Skin epidermis (tissue), 12 donors: ENCODE data around the gene L1CAM.
A peak's percentile ranks its signal among the peaks of the same experiment; 100 is the strongest.

Experiments
- H3K27ac ChIP-seq, 21 experiments: fragments of 200-600 bp; sonication (generic) in 11 of 21; one replicate each; pipeline ENCODE4 v1.5.0; 2020; ENCODE audit warnings: mild to moderate bottlenecking in 3 of 21, inconsistent platforms in 2 of 21, moderate library complexity in 2 of 21
- H3K4me3 ChIP-seq, 7 experiments: fragments of 200-600 bp; sonication (generic) in 2 of 7; one replicate each; pipeline ENCODE4 v1.5.0; 2020; ENCODE audit warnings: inconsistent platforms in 2 of 7, mild to moderate bottlenecking in 2 of 7, moderate library complexity in 1 of 7

Gene L1CAM, protein sequence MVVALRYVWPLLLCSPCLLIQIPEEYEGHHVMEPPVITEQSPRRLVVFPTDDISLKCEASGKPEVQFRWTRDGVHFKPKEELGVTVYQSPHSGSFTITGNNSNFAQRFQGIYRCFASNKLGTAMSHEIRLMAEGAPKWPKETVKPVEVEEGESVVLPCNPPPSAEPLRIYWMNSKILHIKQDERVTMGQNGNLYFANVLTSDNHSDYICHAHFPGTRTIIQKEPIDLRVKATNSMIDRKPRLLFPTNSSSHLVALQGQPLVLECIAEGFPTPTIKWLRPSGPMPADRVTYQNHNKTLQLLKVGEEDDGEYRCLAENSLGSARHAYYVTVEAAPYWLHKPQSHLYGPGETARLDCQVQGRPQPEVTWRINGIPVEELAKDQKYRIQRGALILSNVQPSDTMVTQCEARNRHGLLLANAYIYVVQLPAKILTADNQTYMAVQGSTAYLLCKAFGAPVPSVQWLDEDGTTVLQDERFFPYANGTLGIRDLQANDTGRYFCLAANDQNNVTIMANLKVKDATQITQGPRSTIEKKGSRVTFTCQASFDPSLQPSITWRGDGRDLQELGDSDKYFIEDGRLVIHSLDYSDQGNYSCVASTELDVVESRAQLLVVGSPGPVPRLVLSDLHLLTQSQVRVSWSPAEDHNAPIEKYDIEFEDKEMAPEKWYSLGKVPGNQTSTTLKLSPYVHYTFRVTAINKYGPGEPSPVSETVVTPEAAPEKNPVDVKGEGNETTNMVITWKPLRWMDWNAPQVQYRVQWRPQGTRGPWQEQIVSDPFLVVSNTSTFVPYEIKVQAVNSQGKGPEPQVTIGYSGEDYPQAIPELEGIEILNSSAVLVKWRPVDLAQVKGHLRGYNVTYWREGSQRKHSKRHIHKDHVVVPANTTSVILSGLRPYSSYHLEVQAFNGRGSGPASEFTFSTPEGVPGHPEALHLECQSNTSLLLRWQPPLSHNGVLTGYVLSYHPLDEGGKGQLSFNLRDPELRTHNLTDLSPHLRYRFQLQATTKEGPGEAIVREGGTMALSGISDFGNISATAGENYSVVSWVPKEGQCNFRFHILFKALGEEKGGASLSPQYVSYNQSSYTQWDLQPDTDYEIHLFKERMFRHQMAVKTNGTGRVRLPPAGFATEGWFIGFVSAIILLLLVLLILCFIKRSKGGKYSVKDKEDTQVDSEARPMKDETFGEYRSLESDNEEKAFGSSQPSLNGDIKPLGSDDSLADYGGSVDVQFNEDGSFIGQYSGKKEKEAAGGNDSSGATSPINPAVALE

DNA sequence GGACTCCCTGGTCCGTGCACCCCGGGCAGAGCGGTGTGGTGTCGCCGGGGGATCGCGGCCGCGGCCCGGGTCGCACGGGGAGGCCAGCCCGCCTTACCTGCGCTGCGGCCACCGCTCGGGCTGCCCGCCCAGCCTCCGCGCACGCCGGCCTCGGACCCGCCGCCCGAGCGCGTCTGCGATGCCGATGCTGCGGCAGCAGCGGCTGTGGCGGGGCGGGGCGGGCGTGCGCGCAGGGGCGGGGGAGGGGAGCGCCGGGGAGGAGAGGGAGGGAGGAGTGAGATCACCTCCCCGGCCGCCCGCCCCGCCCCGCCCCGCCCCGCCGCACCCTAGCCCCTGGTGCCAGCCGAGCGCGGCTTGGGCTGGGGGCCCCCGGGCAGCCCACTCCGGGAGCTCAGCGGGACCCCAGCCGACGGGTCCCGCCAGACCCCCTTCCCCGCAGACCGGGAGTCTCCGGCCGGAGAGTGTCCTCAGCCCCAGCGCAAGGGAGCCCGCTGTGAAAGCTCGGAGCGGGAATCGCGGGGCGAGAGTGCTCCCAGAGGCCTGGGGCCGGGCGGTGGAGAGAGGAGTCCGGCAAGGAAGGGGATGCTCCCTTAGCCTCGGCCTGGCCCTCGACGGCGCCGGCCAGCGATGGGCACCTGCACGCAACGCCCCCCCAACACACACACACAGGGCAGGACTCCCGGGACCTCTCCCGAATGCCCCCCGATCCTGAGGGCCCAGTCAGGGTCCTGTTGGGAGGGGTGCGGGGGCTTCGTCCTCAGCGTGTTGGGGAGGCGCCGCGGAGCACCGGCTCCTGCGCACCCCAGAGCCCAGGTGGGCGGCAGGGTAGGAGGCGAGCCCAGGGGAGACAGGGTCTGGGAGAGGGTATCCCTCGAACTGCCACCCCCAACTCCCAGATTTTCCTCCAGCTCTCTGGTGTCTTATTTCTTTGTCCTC is at the start of gene L1CAM:
TSS of gene L1CAM (minus strand) at position 206 of the 936 bp plus-strand sequence. CDS start 10,337 bp downstream, outside the sequence.
- H3K4me3 ChIP-seq, result peak within 1 kb of the TSS in 3 of 7 experiments; percentile 11 to 27 (median 14)
- H3K27ac ChIP-seq, result no peak within 1 kb of the TSS

DNA sequence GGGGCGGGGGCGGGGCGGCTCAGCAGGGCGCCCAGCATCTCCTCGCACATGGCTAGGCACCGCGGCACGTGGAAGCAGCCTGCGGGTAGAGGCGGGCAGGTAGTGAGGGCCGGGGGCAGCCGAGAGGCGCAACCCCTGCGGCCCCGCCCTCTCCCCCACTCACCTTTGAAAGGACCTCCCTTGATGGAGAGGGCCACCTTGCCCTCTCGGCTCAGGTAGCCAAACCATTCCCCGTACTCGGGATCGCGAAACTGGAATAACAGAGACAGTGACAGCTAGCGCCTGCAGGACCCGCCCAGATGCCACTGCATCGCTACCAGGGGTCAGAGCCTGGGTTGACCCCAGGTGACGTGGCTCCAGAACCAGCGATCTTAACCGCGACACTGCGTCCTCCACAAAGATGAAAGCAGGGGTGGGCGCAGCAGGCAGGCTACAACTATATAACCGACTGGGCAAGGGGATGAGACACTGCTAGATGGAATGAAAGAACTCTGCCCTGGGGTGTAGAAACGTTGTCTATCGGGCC is 49.4 kb upstream of the L1CAM start:
- peak overlapping the region in 7 of 21 experiments; percentile 44 to 87 (median 66) for H3K27ac ChIP-seq
- H3K4me3 ChIP-seq, result peak overlapping the region; percentile 38 to 71 (median 63)

DNA sequence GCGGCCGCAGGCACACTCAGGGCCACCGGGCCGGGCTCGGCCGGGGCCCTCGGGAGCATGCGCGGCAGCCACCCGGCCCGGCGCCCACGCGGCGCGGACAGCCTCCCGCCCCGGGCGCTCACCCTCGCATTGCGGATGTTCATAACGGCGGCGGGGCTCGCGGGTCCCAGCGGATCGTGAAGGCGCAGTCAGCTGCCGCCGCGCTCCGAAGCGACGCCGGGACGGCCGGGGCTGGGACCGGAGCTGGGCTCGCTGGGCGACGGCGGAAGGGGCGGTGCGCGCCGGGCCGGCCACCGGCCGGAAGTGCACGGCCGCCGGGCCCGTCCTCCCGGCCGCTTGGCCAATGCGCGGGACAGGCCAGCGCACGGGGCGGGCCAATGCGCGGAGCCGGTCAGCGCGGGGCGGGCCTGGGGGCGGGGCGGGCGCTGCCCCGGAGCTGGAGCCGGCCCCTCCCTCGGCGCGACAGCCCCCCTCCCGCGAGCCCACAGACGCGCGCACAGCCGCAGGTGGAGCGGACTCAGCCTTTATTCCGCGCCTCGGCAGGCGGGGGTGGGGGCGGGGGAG is 48.9 kb upstream of the L1CAM start, which contains the start of gene NAA10:
TSS of gene NAA10 (minus strand) at position 276 of the 564 bp plus-strand sequence. CDS start at position 143, 133 bp downstream.
- Histone ChIP-seq H3K27ac (peak within 1 kb of the TSS in 20 of 21 experiments; percentile 13 to 87 (median 76)), H3K4me3 (peak within 1 kb of the TSS; percentile 52 to 71 (median 68))

DNA sequence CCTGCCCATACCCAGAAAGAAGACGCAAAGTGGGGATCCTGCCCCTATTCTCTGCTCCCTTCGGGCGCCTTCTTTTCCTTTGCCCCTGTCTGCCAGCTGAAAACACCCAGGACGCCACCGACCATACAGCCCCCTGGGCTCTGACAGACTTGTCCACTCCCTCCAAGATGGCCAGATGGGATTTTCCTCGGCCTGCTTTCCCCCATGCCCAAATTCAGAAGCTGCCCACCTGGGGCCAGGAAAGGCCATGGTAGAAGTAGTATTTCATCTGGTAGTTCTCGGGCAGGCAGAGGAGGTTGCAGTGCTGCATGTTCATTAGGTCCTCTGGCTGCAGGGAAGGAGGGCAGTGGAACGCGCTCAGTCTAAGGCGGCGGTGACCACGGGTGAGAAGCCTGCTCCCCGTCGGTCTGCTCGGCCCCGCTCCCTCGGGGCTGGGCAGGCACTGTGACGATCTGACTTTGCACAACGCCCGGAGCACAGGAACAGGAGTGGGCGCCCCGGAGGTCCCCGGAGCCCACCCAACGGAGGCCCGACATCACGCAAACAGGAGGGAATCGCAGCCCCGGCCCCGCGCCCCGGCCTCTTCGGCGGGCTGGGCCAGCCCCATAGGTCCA is 48.3 kb upstream of the L1CAM start:
- peak overlapping the region in 20 of 21 experiments; percentile 13 to 87 (median 76) for H3K27ac ChIP-seq
- H3K4me3 ChIP-seq, result peak overlapping the region; percentile 52 to 71 (median 68)

DNA sequence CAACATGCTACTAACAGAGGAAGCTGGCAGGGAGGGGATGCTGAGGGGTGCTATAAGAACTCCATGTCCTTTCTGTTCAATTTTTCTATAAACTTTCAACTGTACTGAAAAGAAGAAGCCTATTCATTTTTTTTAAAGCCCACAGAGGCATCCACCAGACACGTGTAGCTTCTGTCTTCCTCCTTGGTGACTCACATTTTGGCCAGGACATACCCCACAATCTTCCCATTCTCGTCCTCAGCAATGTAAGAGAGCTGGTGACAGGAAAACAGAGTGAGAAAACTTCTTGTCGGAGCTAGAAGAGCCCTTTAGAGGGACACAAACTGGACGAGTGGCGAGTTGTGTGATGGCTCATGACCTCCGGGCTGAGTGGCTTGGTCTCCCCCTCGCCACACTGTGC is 47.8 kb upstream of the L1CAM start:
- peak overlapping the region in 15 of 21 experiments; percentile 44 to 87 (median 78) for H3K27ac ChIP-seq

DNA sequence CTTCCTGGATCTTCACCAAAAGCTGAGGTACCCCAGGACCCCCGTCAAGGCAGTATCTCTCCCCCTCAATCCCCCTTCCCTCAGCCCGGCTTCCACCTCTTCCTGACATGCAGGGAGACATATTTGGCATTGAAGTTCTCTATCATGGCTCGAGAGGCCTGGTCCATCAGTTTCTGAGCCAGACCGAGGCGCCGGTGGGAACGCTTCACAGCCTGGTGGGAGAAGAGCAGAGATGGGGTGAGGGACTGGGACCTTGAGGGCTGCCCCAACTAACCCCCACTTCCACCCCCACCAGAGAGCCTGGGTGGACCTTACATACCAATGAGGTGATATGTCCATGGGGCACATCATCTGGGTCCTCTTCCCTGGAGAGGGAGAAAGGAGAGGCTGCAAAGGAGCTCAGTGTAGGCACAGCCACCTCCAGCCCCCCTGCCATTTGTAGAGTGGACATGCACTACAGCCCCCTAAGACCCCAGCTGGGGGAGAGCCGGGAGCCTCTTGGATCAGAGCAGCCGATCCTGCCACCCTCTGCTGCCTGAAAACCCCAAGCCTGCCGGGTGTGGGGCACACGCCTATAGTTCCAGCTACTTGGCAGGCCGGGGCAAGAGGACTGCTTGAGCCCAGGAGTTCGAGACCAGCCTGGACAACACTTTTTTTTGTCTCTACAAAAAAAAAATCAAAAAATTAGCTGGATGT is 46.4 kb upstream of the L1CAM start:
- H3K4me3 ChIP-seq, result no peak overlapping the region
- no peak overlapping the region for H3K27ac ChIP-seq

More for the DNA sequence above, 47.8 kb upstream of the L1CAM start:
- H3K4me3 ChIP-seq, result peak overlapping the region; percentile 52 to 71 (median 68)

DNA sequence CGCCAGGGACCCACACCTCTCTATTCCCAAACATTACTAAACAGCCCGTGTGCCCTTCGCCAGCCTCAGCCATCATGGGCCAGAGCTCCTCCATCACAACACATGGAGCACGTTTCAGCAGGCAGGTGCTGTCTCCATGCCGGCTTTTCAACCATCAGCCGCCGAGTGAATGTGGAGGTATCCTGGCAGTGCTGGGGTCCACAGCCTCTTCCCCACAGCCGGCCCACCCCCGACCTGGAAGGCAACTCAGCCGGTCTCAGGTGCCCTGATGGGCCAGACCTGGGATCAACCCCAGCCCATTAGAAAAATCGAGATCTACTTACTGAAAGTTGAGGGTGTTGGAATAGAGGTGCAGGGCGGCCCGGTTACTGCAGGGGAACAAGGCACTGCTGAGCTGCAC is 45.8 kb upstream of the L1CAM start:
- H3K4me3 ChIP-seq, result no peak overlapping the region
- no peak overlapping the region for H3K27ac ChIP-seq

DNA sequence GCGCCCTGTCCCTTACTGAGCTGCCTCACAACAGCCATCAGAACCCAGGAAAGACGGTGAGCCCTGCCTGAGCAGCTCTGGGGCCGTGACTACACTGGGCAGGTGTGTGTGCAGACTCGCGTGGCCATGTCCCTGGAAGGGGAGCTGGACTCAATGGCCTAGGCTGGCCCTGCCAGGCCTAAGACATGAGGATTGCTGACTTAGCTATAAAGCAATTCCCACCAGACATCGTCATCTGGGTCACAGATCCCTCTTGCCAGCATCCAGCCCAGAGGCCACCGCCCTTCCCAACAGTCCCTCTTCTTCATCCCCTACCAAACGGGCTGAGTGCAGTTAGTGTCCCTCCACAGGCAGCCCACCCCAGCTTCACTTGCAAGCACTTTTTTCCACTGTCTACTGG is 45.2 kb upstream of the L1CAM start:
- no peak overlapping the region for H3K27ac ChIP-seq
- no peak overlapping the region for H3K4me3 ChIP-seq

DNA sequence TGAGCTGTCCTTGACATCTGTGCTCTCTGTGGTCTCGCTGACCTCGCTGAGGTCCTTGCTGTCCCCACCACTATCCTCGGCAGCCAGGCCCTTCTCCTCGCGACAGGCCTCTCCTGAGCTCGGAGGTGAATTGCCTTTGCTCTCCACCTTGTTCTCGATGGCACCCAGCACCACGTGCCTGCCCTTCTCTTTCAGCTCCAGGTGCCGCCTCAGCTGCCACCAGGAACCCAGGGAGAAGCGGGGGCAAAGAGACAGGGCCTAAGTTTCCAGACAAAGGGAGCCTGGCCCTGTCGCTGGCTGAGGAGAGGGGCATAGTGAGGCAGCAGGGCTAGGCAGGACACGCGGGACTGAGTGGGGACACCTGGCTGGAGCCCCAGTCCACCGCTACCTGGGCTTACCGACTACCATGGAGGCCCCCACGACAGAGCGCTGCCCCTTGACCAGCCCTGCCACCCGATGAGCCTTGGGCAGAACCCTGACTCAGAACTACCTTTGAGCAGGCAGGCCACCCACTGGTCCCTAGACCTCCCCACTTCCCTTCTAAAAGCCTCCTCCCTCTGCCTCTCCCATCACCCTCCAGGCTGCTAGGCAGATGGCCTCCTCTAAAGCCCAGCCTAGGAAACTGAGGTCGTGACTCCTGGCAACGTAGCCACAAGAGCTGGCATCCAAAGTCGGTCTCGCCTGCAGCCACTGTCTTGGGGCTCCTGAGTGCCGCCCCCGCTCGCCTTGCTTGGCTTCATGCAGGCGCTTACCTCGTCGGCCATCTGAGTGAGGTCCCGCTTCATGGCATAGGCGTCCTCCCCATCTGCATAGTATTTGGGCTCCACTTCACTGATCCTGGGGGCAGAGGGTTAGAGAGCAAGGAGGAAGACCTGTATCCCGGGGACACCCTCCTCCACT is 44.3 kb upstream of the L1CAM start:
- Histone ChIP-seq H3K27ac (peak overlapping the region in 4 of 21 experiments; percentile 1 to 55 (median 32)), H3K4me3 (no peak overlapping the region)

DNA sequence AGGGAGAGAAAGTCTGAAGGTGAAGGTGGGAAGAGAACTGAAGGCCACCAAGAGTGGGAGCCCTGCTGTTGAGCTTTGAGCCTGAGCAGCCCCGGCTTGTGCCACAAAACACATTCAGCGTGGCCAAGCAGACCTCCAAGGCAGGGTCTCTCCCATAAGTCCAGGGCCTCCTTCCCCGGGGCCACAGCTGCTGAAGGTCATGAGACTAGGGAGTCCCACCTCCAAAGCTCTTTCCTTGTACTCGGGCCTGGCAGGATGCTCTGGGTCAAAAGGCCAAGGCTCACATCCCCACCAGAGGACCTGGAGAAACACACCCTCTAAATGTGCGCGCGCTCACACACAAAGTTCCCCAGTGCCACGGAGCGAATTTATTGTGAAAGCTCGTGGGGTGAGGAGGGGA is 43.6 kb upstream of the L1CAM start:
- Histone ChIP-seq H3K4me3 (no peak overlapping the region), H3K27ac (peak overlapping the region in 7 of 21 experiments; percentile 26 to 98 (median 55))

DNA sequence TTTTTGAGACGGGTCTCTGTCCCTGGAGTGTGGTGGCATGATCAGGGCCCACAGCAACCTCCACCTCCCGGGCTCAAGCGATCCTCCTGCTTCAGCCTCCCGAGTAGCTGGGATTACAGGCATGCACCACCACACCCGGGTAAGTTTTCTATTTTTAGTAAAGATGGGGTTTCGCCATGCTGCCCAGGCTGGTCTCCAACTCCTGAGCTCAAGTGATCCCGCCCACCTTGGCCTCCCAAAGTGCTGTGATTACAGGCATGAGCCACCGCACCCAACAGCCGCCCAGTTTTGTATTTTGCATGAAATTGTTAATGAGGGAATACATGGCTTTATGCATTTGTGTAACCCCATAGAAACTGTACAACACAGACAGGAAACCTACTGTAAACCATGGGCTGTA is 42.9 kb upstream of the L1CAM start:
- Histone ChIP-seq H3K27ac (peak overlapping the region in 14 of 21 experiments; percentile 21 to 98 (median 64)), H3K4me3 (peak overlapping the region in 3 of 7 experiments; percentile 5 to 51 (median 47))

DNA sequence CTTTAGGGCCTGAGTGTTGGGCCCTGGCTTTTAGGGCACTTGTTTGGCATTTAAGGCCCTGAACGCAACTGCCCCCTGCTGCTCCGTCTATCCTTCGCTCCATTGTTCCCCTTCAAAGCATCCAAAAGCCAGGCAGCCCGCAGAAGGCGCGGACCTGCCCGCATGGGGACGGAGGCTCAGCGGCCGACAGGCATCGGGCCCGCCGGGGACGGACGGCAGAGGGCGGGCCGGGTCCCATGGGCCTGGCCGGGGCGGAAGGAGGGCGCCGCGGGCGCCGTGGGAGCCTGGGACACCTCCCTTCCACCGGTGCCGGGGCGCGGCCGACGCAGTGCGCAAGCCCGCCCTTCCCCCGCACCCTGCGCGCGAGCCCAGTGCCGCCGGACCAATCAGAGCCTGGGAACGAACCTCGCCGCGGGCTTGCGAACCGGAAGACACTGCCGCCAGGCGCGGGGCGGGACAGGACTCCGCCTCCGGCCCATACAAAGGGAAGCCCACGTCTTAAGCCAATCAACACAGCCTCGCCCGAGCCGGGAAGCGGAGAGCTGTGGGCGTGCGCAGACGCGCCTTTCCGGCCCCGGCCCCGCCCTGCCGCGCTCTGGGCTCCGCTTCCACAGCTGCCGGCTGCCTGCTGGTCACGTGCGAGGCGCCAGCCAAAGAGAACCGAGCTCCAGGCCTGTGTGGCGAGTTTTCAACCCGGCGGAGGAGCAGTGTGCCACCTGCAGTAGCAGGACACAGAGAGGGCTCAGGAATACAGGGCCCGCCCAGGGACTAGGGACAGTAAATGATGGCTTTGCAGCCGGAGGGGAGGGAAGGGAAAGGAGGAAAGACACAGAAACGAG is 42.2 kb upstream of the L1CAM start:
- peak overlapping the region; percentile 37 to 56 (median 47) for H3K4me3 ChIP-seq
- H3K27ac ChIP-seq, result peak overlapping the region; percentile 70 to 99 (median 94)

DNA sequence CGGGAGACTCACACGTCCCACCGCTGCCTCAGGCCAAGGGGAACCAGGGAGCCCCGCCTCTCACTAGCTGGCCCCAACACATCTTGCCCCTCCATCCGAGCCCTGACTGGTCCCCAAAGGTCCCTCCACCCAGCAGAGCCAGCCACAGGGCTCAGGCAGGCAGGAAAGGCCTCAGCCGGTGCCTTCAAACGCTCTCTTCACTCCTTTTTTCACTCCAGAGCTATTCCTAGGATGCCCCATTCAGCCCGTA is 41.6 kb upstream of the L1CAM start:
- Histone ChIP-seq H3K27ac (peak overlapping the region; percentile 70 to 99 (median 94)), H3K4me3 (peak overlapping the region; percentile 37 to 56 (median 47))

DNA sequence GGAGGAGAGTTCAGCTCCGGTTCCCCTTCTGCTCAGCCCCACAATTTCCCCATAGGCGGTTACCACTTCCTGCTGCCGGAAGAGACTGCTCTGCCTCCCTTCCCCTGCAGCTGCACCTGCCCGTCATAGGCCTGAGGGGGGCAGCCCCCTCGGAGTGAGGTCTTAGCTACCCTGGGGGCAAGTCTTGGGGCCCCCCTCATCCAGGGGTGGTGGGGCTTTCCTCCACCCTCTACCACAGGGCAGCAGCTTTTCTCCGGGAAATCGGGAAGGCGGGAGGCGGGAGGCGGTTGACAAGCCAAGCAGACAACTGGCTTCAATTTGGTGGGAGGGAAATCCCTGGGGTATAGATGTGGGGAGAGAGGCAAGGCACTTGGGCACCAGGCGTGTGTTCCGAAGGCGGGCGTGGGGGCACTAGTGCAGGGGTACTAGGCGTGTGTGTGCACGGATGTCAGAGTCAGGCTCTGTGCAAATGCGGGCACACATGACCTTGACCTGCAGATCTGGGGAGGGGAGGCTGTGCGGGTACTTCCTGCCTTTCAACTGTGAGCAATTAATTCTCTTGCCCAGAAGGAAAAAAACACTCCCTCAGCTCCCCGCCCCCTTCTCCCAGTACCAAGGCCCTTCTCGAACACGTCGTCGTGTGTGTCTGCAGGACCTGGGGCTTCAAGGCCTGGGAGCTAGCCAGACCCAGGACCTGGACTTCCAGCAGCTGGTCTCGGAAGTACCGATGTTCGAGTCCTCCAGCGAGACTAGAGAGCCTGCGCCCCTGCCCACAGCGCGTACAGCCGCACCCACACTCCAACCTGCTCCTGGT is 41.1 kb upstream of the L1CAM start:
- peak overlapping the region; percentile 37 to 56 (median 47) for H3K4me3 ChIP-seq
- peak overlapping the region; percentile 70 to 99 (median 94) for H3K27ac ChIP-seq
